ENCODE results near the gene APEX2. TPM values are rescaled to one million over a fixed set of nuclear protein-coding genes. Genes with fewer than 3 reads are reported as not detected.
"Not testable (repeated sequence)": the region's sequence is repeated elsewhere in the genome, so short reads cannot be mapped to it uniquely, and the experiment has no call there.

APEX2 gene
- total RNA-seq, 3 donors from 2014 or later (not counting 1 experiment from before 2014, with no cell fraction given), result 11.5 to 13.3 (median 12.4) TPM

- Histone ChIP-seq H3K4me1 (ENCODE audit: control insufficient read depth, insufficient read depth, low read length) (no peaks in the 10 kb centered on the region), H3K9me3 (ENCODE audit: control insufficient read depth, insufficient read depth, low read length) (no peaks in the 10 kb centered on the region), H3K27me3 (ENCODE audit: control insufficient read depth, insufficient read depth, low read length) (no peaks in the 10 kb centered on the region), H3K36me3 (ENCODE audit: control insufficient read depth, insufficient read depth, low read length) (no peaks in the 10 kb centered on the region), H3K27ac (ENCODE audit: low read length) (no peak overlapping the region), H3K4me3 (ENCODE audit: low read length) (no peak overlapping the region)
- ATAC-seq (no peak), DNase-seq (no peak)
- intact Hi-C loops (cut with micrococcal nuclease), result no loop called here
- Mint-ChIP-seq H3K27me3 (ENCODE audit: low read depth in 2 of 2) (peaks cover 5 to 52% of the 10 kb centered on the region in 2 donors), H3K36me3 (no peaks in the 10 kb centered on the region), H3K4me3 (no peak overlapping the region), H3K4me1 (no peaks in the 10 kb centered on the region), H3K27ac (no peak overlapping the region), H3K9me3 (no peaks in the 10 kb centered on the region)
- TF ChIP-seq CTCF (IDR thresholded peaks at IDR 0.05), result no peak
- 84% methylated on average over 4 of the region's 6 CpGs for WGBS (ENCODE audit: insufficient coverage)
Measured at GRCh38 chrX:54980334-54980733, 19.8 kb upstream of the APEX2 start.

- DNase-seq; ATAC-seq; H3K36me3 ChIP-seq (ENCODE audit: control insufficient read depth, insufficient read depth, low read length); H3K36me3 Mint-ChIP-seq; intact Hi-C loops (cut with micrococcal nuclease); H3K4me1 ChIP-seq (ENCODE audit: control insufficient read depth, insufficient read depth, low read length); H3K27ac Mint-ChIP-seq; H3K4me3 Mint-ChIP-seq; H3K9me3 ChIP-seq (ENCODE audit: control insufficient read depth, insufficient read depth, low read length); H3K4me1 Mint-ChIP-seq; H3K27me3 ChIP-seq (ENCODE audit: control insufficient read depth, insufficient read depth, low read length); H3K9me3 Mint-ChIP-seq; H3K4me3 ChIP-seq (ENCODE audit: low read length); H3K27ac ChIP-seq (ENCODE audit: low read length): not testable (repeated sequence)
- H3K27me3 Mint-ChIP-seq (ENCODE audit: low read depth in 2 of 2), result peaks cover 0 to 61% of the 10 kb centered on the region in 2 donors
- WGBS (ENCODE audit: insufficient coverage), result no CpG with 5 or more reads among the region's 2 CpGs
Measured at GRCh38 chrX:54983306-54983705, 16.9 kb upstream of the APEX2 start.

- Histone ChIP-seq H3K27ac (ENCODE audit: low read length) (no peak overlapping the region), H3K4me1 (ENCODE audit: control insufficient read depth, insufficient read depth, low read length) (no peaks in the 10 kb centered on the region), H3K4me3 (ENCODE audit: low read length) (no peak overlapping the region), H3K36me3 (ENCODE audit: control insufficient read depth, insufficient read depth, low read length) (no peaks in the 10 kb centered on the region), H3K9me3 (ENCODE audit: control insufficient read depth, insufficient read depth, low read length) (no peaks in the 10 kb centered on the region), H3K27me3 (ENCODE audit: control insufficient read depth, insufficient read depth, low read length) (no peaks in the 10 kb centered on the region)
- no peaks in the 10 kb centered on the region for H3K4me1 Mint-ChIP-seq
- no peak for DNase-seq
- 92% methylated on average over 2 of the region's 2 CpGs for WGBS (ENCODE audit: insufficient coverage)
- no peak for ATAC-seq
- no peaks in the 10 kb centered on the region for H3K36me3 Mint-ChIP-seq
- no peak overlapping the region for H3K4me3 Mint-ChIP-seq
- peaks cover 0 to 42% of the 10 kb centered on the region in 2 donors for H3K27me3 Mint-ChIP-seq (ENCODE audit: low read depth in 2 of 2)
- no peaks in the 10 kb centered on the region for H3K9me3 Mint-ChIP-seq
- TF ChIP-seq CTCF (IDR thresholded peaks at IDR 0.05), result no peak
- no peak overlapping the region for H3K27ac Mint-ChIP-seq
- intact Hi-C loops (cut with micrococcal nuclease), result no loop called here
Measured at GRCh38 chrX:54991706-54992105, 8.5 kb upstream of the APEX2 start.

GRCh38 chrX:54992911-54993622 lies 7.1 kb upstream of the APEX2 start:
- Histone ChIP-seq H3K4me3 (ENCODE audit: low read length) (no peak overlapping the region), H3K36me3 (ENCODE audit: control insufficient read depth, insufficient read depth, low read length) (no peaks in the 10 kb centered on the region), H3K9me3 (ENCODE audit: control insufficient read depth, insufficient read depth, low read length) (no peaks in the 10 kb centered on the region), H3K4me1 (ENCODE audit: control insufficient read depth, insufficient read depth, low read length) (no peaks in the 10 kb centered on the region), H3K27ac (ENCODE audit: low read length) (no peak overlapping the region), H3K27me3 (ENCODE audit: control insufficient read depth, insufficient read depth, low read length) (no peaks in the 10 kb centered on the region)
- Mint-ChIP-seq H3K27me3 (ENCODE audit: low read depth in 2 of 2) (peaks cover 0 to 30% of the 10 kb centered on the region in 2 donors), H3K4me3 (no peak overlapping the region), H3K36me3 (no peaks in the 10 kb centered on the region), H3K9me3 (no peaks in the 10 kb centered on the region), H3K27ac (no peak overlapping the region), H3K4me1 (no peaks in the 10 kb centered on the region)
- intact Hi-C loops (cut with micrococcal nuclease), result no loop called here
- no peak for ATAC-seq
- 83% methylated on average over 1 of the region's 1 CpG for WGBS (ENCODE audit: insufficient coverage)
- TF ChIP-seq CTCF (IDR thresholded peaks at IDR 0.05), result no peak
- DNase-seq, result no peak

Measured in natural killer cell (primary cell).